MM.1S (cell line): ENCODE data around the gene ADH1C.

Experiments used
- DNase-seq: peaks from one replicate; pipeline ENCODE4 v3.0.0-alpha.2; 2015
- H2AFZ ChIP-seq: fragments of 300-600 bp; sonication (generic); 2 replicates; pipeline ENCODE4 v1.6.0; 2016; ENCODE audit warnings: antibody characterized with exemption, low read length
- H3F3A ChIP-seq: fragments of 300-600 bp; sonication (generic); 2 replicates; pipeline ENCODE4 v1.6.1; 2016; ENCODE audit warnings: mild to moderate bottlenecking, antibody characterized with exemption, low read length, moderate library complexity, mixed read lengths; ENCODE audit not compliant: insufficient read depth
- H3K27ac ChIP-seq: fragments of 300-600 bp; sonication (generic); 2 replicates; pipeline ENCODE4 v1.5.1; 2016; ENCODE audit warnings: mild to moderate bottlenecking, low read length
- H3K27me3 ChIP-seq: fragments of 300-600 bp; sonication (generic); replicated peaks from 2 replicates; pipeline ENCODE4 v1.6.0; 2016; ENCODE audit warnings: low read length; ENCODE audit not compliant: insufficient read depth
- H3K36me3 ChIP-seq: fragments of 300-600 bp; sonication (generic); replicated peaks from 2 replicates; pipeline ENCODE4 v1.6.1; 2016; ENCODE audit warnings: mild to moderate bottlenecking, low read length, mixed read lengths; ENCODE audit not compliant: insufficient read depth
- H3K4me1 ChIP-seq: fragments of 300-600 bp; sonication (generic); 2 replicates; pipeline ENCODE4 v1.6.1; 2016; ENCODE audit warnings: low read length, mixed read lengths
- H3K4me2 ChIP-seq: fragments of 300-600 bp; sonication (generic); 2 replicates; pipeline ENCODE4 v1.6.0; 2016; ENCODE audit warnings: low read depth, low read length
- H3K4me3 ChIP-seq: fragments of 300-600 bp; sonication (generic); 2 replicates; pipeline ENCODE4 v1.5.1; 2016; ENCODE audit warnings: low read length, mixed read lengths
- H3K79me2 ChIP-seq: fragments of 300-600 bp; sonication (generic); 2 replicates; pipeline ENCODE4 v1.6.1; 2016; ENCODE audit warnings: mixed run types, low read length, mixed read lengths
- H3K9ac ChIP-seq: fragments of 300-600 bp; sonication (generic); 2 replicates; pipeline ENCODE4 v1.6.1; 2016; ENCODE audit warnings: low read length, mixed read lengths
- H3K9me2 ChIP-seq: fragments of 300-600 bp; sonication (generic); replicated peaks from 2 replicates; pipeline ENCODE4 v1.6.1; 2016; ENCODE audit warnings: mild to moderate bottlenecking, low read length, mixed read lengths; ENCODE audit not compliant: insufficient read depth
- H3K9me3 ChIP-seq: fragments of 300-600 bp; sonication (generic); replicated peaks from 2 replicates; pipeline ENCODE4 v1.6.1; 2016; ENCODE audit warnings: mild to moderate bottlenecking, low read length, mixed read lengths; ENCODE audit not compliant: insufficient read depth
- H4K20me1 ChIP-seq: fragments of 300-600 bp; sonication (generic); 2 replicates; pipeline ENCODE4 v1.6.1; 2016; ENCODE audit warnings: mild to moderate bottlenecking, low read length, moderate library complexity, mixed read lengths; ENCODE audit not compliant: insufficient read depth
- CTCF ChIP-seq: fragments of 300-600 bp; sonication (generic); IDR thresholded peaks from 2 replicates; pipeline ENCODE4 v1.5.1; 2016; ENCODE audit warnings: antibody characterized with exemption, low read length, mixed read lengths
- EZH2 ChIP-seq: fragments of 300-600 bp; sonication (generic); optimal IDR thresholded peaks from 2 replicates; pipeline ENCODE3; 2017; ENCODE audit warnings: low read depth, mild to moderate bottlenecking, antibody characterized with exemption, low read length, mixed read lengths
- EZH2phosphoT487 ChIP-seq: fragments of 300-600 bp; sonication (generic); IDR thresholded peaks from 2 replicates; pipeline ENCODE4 v1.6.1; 2018; ENCODE audit warnings: antibody characterized with exemption, low read length

Gene ADH1C

GRCh38 chr4:99301376-99302164 lies 51.0 kb downstream of the ADH1C start:
- Histone ChIP-seq H3K27me3 (no peaks in the 10 kb centered on the region), H3K4me2 (no peak overlapping the region), H3K27ac (no peak overlapping the region)

GRCh38 chr4:99300934-99301333 lies 51.6 kb downstream of the ADH1C start:
- H3K27ac ChIP-seq, result no peak overlapping the region
- no peak for DNase-seq
- H3K9me3 ChIP-seq, result no peaks in the 10 kb centered on the region
- H3K27me3 ChIP-seq, result no peaks in the 10 kb centered on the region
- no peaks in the 10 kb centered on the region for H3K4me1 ChIP-seq
- H2AFZ ChIP-seq, result no peak overlapping the region
- H3K4me2 ChIP-seq, result no peak overlapping the region
- no peak for TF ChIP-seq CTCF
- TF ChIP-seq EZH2, result no peak
- no peak for TF ChIP-seq EZH2phosphoT487
- H3K79me2 ChIP-seq, result no peaks in the 10 kb centered on the region
- H4K20me1 ChIP-seq, result no peaks in the 10 kb centered on the region
- H3K9me2 ChIP-seq, result no peaks in the 10 kb centered on the region
- no peak overlapping the region for H3K9ac ChIP-seq
- no peaks in the 10 kb centered on the region for H3K36me3 ChIP-seq
- H3F3A ChIP-seq, result no peaks in the 10 kb centered on the region
- H3K4me3 ChIP-seq, result no peak overlapping the region

More at GRCh38 chr4:99301376-99302164, 51.0 kb downstream of the ADH1C start:
- Histone ChIP-seq H2AFZ (no peak overlapping the region), H4K20me1 (no peaks in the 10 kb centered on the region), H3K79me2 (no peaks in the 10 kb centered on the region), H3K9me3 (no peaks in the 10 kb centered on the region), H3K36me3 (no peaks in the 10 kb centered on the region), H3F3A (no peaks in the 10 kb centered on the region), H3K4me1 (no peaks in the 10 kb centered on the region), H3K9me2 (no peaks in the 10 kb centered on the region), H3K9ac (no peak overlapping the region), H3K4me3 (no peak overlapping the region)
- no peak for TF ChIP-seq EZH2phosphoT487
- TF ChIP-seq CTCF, result no peak
- no peak for TF ChIP-seq EZH2
- no peak for DNase-seq

GRCh38 chr4:99293357-99293756 lies 59.2 kb downstream of the ADH1C start:
- H2AFZ ChIP-seq, result no peak overlapping the region
- no peaks in the 10 kb centered on the region for H3K36me3 ChIP-seq
- no peaks in the 10 kb centered on the region for H3K4me1 ChIP-seq
- TF ChIP-seq EZH2phosphoT487, result no peak
- TF ChIP-seq CTCF, result no peak
- TF ChIP-seq EZH2, result no peak
- no peaks in the 10 kb centered on the region for H3K9me2 ChIP-seq
- no peaks in the 10 kb centered on the region for H3K9me3 ChIP-seq
- no peaks in the 10 kb centered on the region for H3K27me3 ChIP-seq
- no peaks in the 10 kb centered on the region for H3F3A ChIP-seq
- no peak overlapping the region for H3K4me3 ChIP-seq
- H4K20me1 ChIP-seq, result no peaks in the 10 kb centered on the region
- no peak overlapping the region for H3K4me2 ChIP-seq
- H3K9ac ChIP-seq, result no peak overlapping the region
- H3K27ac ChIP-seq, result no peak overlapping the region
- DNase-seq, result no peak
- no peaks in the 10 kb centered on the region for H3K79me2 ChIP-seq
